Measurements from ENCODE around the gene SLC35F3.

DNA sequence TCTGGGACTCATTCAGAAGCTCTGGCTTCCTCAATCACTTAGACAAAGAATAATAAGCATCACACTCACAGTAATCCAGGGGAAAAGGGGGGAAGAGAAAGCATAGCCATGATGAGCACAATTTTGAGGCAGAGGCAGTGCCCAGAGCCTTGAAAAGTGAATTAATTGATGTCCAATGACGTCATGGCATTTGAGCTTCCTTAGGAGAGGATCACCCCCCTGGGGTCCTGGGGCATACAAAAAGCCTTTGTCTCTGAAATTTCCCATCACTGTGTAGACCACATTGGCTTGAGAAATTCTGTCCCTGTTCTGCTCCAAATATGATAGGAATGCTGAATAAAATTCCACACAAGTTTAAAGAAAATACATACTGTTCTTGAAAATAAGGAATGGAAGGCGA lies 384.5 kb downstream of the SLC35F3 start:
- TF ChIP-seq POLR2AphosphoS5 (IDR thresholded peaks at IDR 0.05; ENCODE audit: low read depth, low read length): no peak
- TF ChIP-seq POLR2A (IDR thresholded peaks at IDR 0.05; ENCODE audit: low read depth, low read length): no peak
- no peak for TF ChIP-seq TAF1 (IDR thresholded peaks at IDR 0.05; ENCODE audit: low read depth, low read length)
- TF ChIP-seq POU2F2 (IDR thresholded peaks at IDR 0.05; ENCODE audit: low read depth, low read length): no peak
- no peak for TF ChIP-seq SPI1 (IDR thresholded peaks at IDR 0.05; ENCODE audit: low read depth, low read length)
- TF ChIP-seq PAX5 (IDR thresholded peaks at IDR 0.05; ENCODE audit: insufficient read depth, low read length, severe bottlenecking): no peak

Measured in GM12891 (cell line).